ENCODE results near the gene MVP.
"Not testable (repeated sequence)": the region's sequence is repeated elsewhere in the genome, so short reads cannot be mapped to it uniquely, and the experiment has no call there.

DNA sequence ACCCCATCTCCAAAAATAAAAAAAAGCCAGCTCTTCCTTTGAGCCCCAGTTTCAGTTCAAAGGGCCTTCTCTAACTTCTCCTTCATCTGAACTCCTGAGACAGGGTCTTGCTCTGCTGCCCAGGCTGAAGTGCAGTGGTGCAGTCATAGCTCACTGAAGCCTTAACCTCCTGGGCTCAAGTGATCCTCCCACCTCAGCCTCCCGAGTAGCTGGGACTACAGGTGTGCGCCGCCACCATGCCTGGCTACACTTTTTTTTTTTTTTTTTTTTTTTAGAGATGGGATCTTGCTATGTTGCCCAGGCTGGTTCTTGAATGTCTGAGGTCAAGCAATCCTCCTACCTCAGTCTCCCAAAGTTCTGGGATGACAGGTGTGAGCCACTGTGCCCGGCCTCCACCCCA lies 13.0 kb downstream of the MVP start:
- not testable (repeated sequence) for TF ChIP-seq POLR2A, CTCF (IDR thresholded peaks at IDR 0.05)

Measured in gastroesophageal sphincter (tissue), 3 donors.